ENCODE results near the gene CDK5.

GRCh38 chr7:151016505-151016904 lies 41.2 kb downstream of the CDK5 start:
- TF ChIP-seq, protein P1, sequence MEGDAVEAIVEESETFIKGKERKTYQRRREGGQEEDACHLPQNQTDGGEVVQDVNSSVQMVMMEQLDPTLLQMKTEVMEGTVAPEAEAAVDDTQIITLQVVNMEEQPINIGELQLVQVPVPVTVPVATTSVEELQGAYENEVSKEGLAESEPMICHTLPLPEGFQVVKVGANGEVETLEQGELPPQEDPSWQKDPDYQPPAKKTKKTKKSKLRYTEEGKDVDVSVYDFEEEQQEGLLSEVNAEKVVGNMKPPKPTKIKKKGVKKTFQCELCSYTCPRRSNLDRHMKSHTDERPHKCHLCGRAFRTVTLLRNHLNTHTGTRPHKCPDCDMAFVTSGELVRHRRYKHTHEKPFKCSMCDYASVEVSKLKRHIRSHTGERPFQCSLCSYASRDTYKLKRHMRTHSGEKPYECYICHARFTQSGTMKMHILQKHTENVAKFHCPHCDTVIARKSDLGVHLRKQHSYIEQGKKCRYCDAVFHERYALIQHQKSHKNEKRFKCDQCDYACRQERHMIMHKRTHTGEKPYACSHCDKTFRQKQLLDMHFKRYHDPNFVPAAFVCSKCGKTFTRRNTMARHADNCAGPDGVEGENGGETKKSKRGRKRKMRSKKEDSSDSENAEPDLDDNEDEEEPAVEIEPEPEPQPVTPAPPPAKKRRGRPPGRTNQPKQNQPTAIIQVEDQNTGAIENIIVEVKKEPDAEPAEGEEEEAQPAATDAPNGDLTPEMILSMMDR (IDR thresholded peaks at IDR 0.05): no peak
- TF ChIP-seq POLR2A (IDR thresholded peaks at IDR 0.05): no peak

Data from esophagus squamous epithelium (tissue), 4 donors.